Measurements from ENCODE around the gene PACSIN2.

Gene PACSIN2

DNA sequence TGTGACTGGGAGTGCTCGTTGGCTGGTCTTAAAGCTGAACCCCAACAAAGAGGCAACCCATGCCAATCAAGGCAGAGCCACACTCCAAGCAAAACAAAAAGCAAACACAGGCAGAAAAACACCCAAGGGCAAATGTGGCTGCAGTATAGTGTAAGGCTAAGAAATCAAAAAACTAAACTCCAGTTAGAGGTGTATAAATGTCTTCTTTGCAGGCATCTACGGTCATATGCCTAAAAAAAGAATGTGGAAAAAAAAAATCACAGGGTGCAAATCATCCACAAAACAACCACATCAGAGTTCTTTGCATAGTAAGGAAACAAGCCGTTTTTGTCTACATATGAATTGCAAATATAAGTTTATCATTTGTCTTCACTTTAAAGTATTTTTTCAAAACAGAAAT is 185.6 kb downstream of the PACSIN2 start:
- H3K4me2 ChIP-seq (ENCODE audit: low read depth, low read length, poor library complexity, severe bottlenecking), result no peak overlapping the region
- H4K20me1 ChIP-seq (ENCODE audit: low read depth, low read length), result no peaks in the 10 kb centered on the region
- H3K9me2 ChIP-seq (replicated peaks; ENCODE audit: insufficient read depth, low read length), result no peaks in the 10 kb centered on the region
- no peaks in the 10 kb centered on the region for H3K79me2 ChIP-seq (ENCODE audit: insufficient read depth, low read length)
- H3K36me3 ChIP-seq (ENCODE audit: low read length), result no peaks in the 10 kb centered on the region
- no peaks in the 10 kb centered on the region for H3K9me3 ChIP-seq (ENCODE audit: insufficient read depth, low read length)
- H3K4me3 ChIP-seq (ENCODE audit: insufficient read depth, low read length, poor library complexity, severe bottlenecking), result no peak overlapping the region
- TF ChIP-seq EZH2phosphoT487 (conservative IDR thresholded peaks at IDR 0.05; ENCODE audit: low read length) (no peak), CTCF (IDR thresholded peaks at IDR 0.05; ENCODE audit: insufficient read depth, low read length, poor library complexity, severe bottlenecking) (no peak)
- H3K27me3 ChIP-seq (ENCODE audit: low read length), result no peaks in the 10 kb centered on the region
- no peak overlapping the region for H2AFZ ChIP-seq (ENCODE audit: low read depth, low read length, severe bottlenecking)
- no peaks in the 10 kb centered on the region for H3F3A ChIP-seq (ENCODE audit: insufficient read depth)
- no peak overlapping the region for H3K27ac ChIP-seq (ENCODE audit: low read depth, low read length)
- H3K9ac ChIP-seq (ENCODE audit: low read length), result no peak overlapping the region

- H3K36me3 ChIP-seq (ENCODE audit: low read length), result no peaks in the 10 kb centered on the region; the same call in 1 of the 2 replicates
- H3K9me2 ChIP-seq (replicated peaks; ENCODE audit: insufficient read depth, low read length), result no peaks in the 10 kb centered on the region
These were observed 189.2 kb downstream of the PACSIN2 start for GRCh38 chr22:42825796-42826195.

DNA sequence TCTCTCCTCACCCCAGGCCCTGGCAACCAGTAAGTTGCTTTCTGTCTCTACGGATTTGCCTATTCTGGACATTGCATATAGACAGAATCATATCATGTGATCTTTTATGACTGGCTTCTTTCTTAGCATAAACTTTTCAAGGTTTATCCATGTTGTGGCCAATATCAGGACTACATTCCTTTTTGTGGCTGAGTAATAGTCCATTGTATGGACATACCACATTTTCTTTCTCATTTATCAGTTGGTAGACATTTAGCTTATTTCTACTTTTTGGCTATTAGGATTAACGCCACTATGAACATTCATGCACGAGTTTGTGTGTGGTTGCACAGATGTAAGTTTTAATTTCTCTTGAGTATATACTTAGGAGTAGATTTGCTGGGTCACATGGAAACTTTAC is 193.6 kb downstream of the PACSIN2 start:
- H3K4me2 ChIP-seq (ENCODE audit: low read depth, low read length, poor library complexity, severe bottlenecking), result no peak overlapping the region
- H3K9me3 ChIP-seq (ENCODE audit: insufficient read depth, low read length), result no peaks in the 10 kb centered on the region
- no peaks in the 10 kb centered on the region for H3F3A ChIP-seq (ENCODE audit: insufficient read depth)
- H2AFZ ChIP-seq (ENCODE audit: low read depth, low read length, severe bottlenecking), result no peak overlapping the region
- no peak overlapping the region for H3K4me3 ChIP-seq (ENCODE audit: insufficient read depth, low read length, poor library complexity, severe bottlenecking)
- H3K9me2 ChIP-seq (replicated peaks; ENCODE audit: insufficient read depth, low read length), result no peaks in the 10 kb centered on the region
- no peaks in the 10 kb centered on the region; the same call in 1 of the 2 replicates for H3K36me3 ChIP-seq (ENCODE audit: low read length)
- no peaks in the 10 kb centered on the region for H3K79me2 ChIP-seq (ENCODE audit: insufficient read depth, low read length)
- no peak overlapping the region for H3K9ac ChIP-seq (ENCODE audit: low read length)
- TF ChIP-seq CTCF (IDR thresholded peaks at IDR 0.05; ENCODE audit: insufficient read depth, low read length, poor library complexity, severe bottlenecking), result no peak
- no peak for TF ChIP-seq EZH2phosphoT487 (conservative IDR thresholded peaks at IDR 0.05; ENCODE audit: low read length)
- no peaks in the 10 kb centered on the region for H3K27me3 ChIP-seq (ENCODE audit: low read length)
- no peak overlapping the region for H3K27ac ChIP-seq (ENCODE audit: low read depth, low read length)
- no peaks in the 10 kb centered on the region for H4K20me1 ChIP-seq (ENCODE audit: low read depth, low read length)

More at GRCh38 chr22:42825796-42826195, 189.2 kb downstream of the PACSIN2 start:
- no peaks in the 10 kb centered on the region for H3K79me2 ChIP-seq (ENCODE audit: insufficient read depth, low read length)
- no peak overlapping the region for H3K4me3 ChIP-seq (ENCODE audit: insufficient read depth, low read length, poor library complexity, severe bottlenecking)
- H3K9ac ChIP-seq (ENCODE audit: low read length), result no peak overlapping the region
- H3K4me2 ChIP-seq (ENCODE audit: low read depth, low read length, poor library complexity, severe bottlenecking), result no peak overlapping the region
- H3F3A ChIP-seq (ENCODE audit: insufficient read depth), result no peaks in the 10 kb centered on the region
- H3K27me3 ChIP-seq (ENCODE audit: low read length), result no peaks in the 10 kb centered on the region
- no peak overlapping the region for H3K27ac ChIP-seq (ENCODE audit: low read depth, low read length)
- TF ChIP-seq CTCF (IDR thresholded peaks at IDR 0.05; ENCODE audit: insufficient read depth, low read length, poor library complexity, severe bottlenecking) (no peak), EZH2phosphoT487 (conservative IDR thresholded peaks at IDR 0.05; ENCODE audit: low read length) (no peak)
- H4K20me1 ChIP-seq (ENCODE audit: low read depth, low read length), result no peaks in the 10 kb centered on the region
- H2AFZ ChIP-seq (ENCODE audit: low read depth, low read length, severe bottlenecking), result no peak overlapping the region
- no peaks in the 10 kb centered on the region for H3K9me3 ChIP-seq (ENCODE audit: insufficient read depth, low read length)
